GM06990 (cell line): ENCODE results near the gene MICAL3.

ENCODE experiments used
- DNase-seq: peaks from one replicate; pipeline ENCODE4 v3.0.0-alpha.2; 2011; ENCODE audit not compliant: insufficient read length; ENCODE audit errors: extremely low read depth
- H3K27me3 ChIP-seq: replicated peaks from 2 replicates; pipeline ENCODE4 v1.6.0; 2011; ENCODE audit warnings: low read length; ENCODE audit not compliant: control insufficient read depth, insufficient read depth
- H3K36me3 ChIP-seq: 2 replicates; pipeline ENCODE4 v1.5.1; 2011; ENCODE audit warnings: low read length; ENCODE audit not compliant: control insufficient read depth, insufficient read depth
- H3K4me3 ChIP-seq: replicated peaks from 2 replicates; pipeline ENCODE4 v1.5.1; 2011; ENCODE audit warnings: low read depth, mild to moderate bottlenecking, control low read depth, low read length
- TF ChIP-seq, protein P1 (sequence below): IDR thresholded peaks from 2 replicates; pipeline ENCODE4 v1.5.1; 2011; ENCODE audit warnings: low read length, control low read depth, mild to moderate bottlenecking, inconsistent platforms; ENCODE audit not compliant: insufficient read depth, poor library complexity, severe bottlenecking

Gene MICAL3

GRCh38 chr22:17864398-17865182, 159.8 kb downstream of the MICAL3 start:
- Histone ChIP-seq H3K36me3 (no peaks in the 10 kb centered on the region; the same call in none of the 2 replicates), H3K4me3 (no peak overlapping the region), H3K27me3 (no peaks in the 10 kb centered on the region)
- TF ChIP-seq, protein P1, sequence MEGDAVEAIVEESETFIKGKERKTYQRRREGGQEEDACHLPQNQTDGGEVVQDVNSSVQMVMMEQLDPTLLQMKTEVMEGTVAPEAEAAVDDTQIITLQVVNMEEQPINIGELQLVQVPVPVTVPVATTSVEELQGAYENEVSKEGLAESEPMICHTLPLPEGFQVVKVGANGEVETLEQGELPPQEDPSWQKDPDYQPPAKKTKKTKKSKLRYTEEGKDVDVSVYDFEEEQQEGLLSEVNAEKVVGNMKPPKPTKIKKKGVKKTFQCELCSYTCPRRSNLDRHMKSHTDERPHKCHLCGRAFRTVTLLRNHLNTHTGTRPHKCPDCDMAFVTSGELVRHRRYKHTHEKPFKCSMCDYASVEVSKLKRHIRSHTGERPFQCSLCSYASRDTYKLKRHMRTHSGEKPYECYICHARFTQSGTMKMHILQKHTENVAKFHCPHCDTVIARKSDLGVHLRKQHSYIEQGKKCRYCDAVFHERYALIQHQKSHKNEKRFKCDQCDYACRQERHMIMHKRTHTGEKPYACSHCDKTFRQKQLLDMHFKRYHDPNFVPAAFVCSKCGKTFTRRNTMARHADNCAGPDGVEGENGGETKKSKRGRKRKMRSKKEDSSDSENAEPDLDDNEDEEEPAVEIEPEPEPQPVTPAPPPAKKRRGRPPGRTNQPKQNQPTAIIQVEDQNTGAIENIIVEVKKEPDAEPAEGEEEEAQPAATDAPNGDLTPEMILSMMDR, result no peak
- DNase-seq, result no peak

DNA sequence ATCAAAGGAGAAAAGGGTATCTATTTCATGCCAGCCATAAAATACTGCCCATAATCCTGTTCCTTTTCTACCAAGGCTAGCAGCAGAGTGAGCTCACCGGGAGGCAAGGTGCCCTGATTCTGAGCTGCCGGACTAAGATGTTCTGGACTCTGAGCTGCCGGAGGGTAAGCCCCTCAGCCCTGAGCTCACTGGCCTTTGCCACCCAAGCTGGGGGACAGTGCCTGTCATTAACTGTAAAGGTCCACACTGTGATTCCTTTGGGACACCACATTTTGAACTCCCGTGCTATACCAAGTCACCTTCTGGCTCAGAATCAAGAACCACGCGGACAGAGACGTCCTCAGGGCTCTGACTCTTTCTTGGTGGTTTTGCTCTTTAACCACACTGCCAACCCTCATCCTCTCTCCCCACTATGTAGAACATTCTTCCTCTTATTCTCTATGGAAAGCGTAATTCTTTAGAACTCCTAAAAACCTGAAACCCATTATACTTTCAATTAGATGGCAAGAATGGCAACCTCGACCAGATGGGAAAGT, 161.6 kb downstream of the MICAL3 start:
- TF ChIP-seq, protein P1, result no peak
- H3K4me3 ChIP-seq, result no peak overlapping the region
- no peaks in the 10 kb centered on the region for H3K27me3 ChIP-seq
- no peak for DNase-seq
- no peaks in the 10 kb centered on the region; the same call in none of the 2 replicates for H3K36me3 ChIP-seq

DNA sequence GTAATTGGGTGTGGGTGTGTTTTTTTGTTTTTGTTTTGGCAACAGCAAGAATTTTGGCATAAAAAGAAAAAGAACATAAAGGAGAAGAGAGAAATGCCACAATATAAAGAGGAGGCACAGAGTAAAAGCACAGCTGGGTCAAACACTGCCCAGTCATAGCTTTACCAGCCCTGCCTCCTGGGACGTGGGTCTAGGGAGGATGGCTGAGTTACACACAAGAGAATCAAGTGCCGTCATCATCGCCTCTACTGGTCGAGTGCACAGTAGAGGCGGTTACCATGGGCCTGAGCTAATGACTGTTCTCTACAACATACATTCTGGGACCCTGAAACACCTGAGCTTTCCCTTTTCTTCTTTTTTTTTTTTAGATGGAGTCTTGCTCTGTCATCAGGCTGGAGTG, 162.5 kb downstream of the MICAL3 start:
- DNase-seq, result no peak
- no peak overlapping the region for H3K4me3 ChIP-seq
- no peaks in the 10 kb centered on the region for H3K27me3 ChIP-seq
- H3K36me3 ChIP-seq, result no peaks in the 10 kb centered on the region; the same call in none of the 2 replicates
- TF ChIP-seq, protein P1, result no peak

DNA sequence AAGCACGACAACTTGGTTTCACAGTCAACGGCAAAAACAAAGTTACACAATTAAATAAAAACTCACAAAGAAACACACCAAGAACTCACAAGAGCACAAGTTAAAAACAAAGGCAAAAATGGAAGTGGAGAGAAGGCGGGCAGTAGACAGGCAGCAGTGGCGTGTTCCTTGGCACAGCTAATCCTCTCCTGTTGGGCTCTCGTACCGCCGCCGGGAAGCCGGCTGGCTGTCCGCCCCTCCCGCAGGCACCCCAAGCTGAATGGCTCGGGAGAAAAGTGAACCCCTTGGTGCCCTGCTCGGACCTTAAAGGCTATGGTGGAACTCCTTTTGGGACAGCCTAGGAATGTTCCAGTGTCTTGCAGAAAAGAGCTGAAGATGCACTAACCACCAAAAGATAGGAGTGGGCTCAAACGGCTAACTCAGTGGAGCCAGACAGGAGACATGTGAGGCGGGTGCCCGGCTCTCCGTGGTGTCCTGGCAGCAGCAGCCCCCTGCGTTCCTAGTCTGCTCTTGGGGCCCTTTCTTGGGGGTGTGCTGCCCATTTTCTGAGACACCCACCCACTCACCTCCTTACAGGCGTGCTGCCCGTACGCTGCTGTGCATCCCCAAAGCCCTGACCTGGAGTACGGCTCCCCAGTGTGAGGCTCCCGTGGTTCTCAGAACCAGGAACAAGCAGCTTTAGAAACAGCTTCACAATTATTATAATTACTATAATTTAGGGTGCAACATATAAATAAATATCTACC, 164.0 kb downstream of the MICAL3 start:
- no peaks in the 10 kb centered on the region for H3K27me3 ChIP-seq
- TF ChIP-seq, protein P1, result no peak
- no peak overlapping the region for H3K4me3 ChIP-seq
- no peaks in the 10 kb centered on the region; the same call in none of the 2 replicates for H3K36me3 ChIP-seq
- DNase-seq, result no peak

GRCh38 chr22:17858033-17858432, 166.3 kb downstream of the MICAL3 start:
- Histone ChIP-seq H3K4me3 (no peak overlapping the region), H3K36me3 (no peaks in the 10 kb centered on the region; the same call in none of the 2 replicates), H3K27me3 (no peaks in the 10 kb centered on the region)
- no peak for DNase-seq
- TF ChIP-seq, protein P1, result no peak
